Measurements from ENCODE around the gene RPUSD1.
A peak's percentile ranks its signal among the peaks of the same experiment; 100 is the strongest.

Gene RPUSD1

DNA sequence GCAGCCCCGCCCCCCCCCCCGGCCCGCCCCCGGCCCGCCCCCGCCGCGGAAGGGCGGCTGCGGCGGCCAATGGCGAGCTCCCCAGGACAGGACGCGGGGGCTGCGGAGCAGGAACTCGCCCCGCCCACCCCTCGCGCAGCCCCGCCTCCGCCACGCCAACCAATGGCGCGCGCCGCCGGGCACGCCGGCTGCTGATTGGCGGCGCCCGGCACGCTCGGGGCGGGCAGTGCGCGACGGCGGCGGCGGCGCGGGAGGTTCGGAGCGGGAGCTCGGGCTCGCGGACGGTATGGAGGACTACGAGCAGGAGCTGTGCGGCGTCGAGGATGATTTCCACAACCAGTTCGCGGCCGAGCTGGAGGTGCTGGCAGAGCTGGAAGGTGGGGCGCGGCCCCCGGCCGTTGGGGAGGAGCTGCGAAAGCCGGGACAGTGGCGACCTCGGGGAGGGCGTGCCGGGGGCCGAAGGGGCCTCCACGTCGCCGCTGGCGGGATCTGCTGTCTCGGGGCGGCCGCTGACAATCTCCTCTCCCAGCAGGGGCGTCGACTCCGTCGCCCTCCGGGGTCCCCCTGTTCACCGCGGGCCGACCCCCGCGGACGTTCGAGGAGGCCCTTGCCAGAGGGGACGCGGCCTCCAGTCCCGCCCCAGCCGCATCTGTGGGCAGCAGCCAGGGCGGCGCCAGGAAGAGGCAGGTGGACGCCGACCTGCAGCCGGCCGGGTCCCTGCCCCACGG lies 382 bp upstream of the RPUSD1 start, which contains the start of gene CHTF18:
TSS of gene CHTF18 (plus strand) at position 222 of the 728 bp plus-strand sequence. CDS start at position 287, 65 bp downstream.
- WGBS (ENCODE audit: extremely low coverage, insufficient coverage, low lambda C conversion rate), result no CpG with 5 or more reads among the region's 97 CpGs
- peak within 1 kb of the TSS; percentile 93 for H3K4me3 ChIP-seq (ENCODE audit: low read length)
- no peaks in the 10 kb centered on the region for H3K27me3 ChIP-seq (ENCODE audit: insufficient read depth, low read length, poor library complexity)
- H4K8ac ChIP-seq (ENCODE audit: low read depth, low read length), result no peak within 1 kb of the TSS
- H2AK5ac ChIP-seq (ENCODE audit: low read length), result no peak within 1 kb of the TSS
- H3K56ac ChIP-seq (ENCODE audit: low read length), result peak within 1 kb of the TSS; percentile 98
- no peak within 1 kb of the TSS for H3K23ac ChIP-seq (ENCODE audit: low read length)
- DNase-seq, result peak; percentile 95
- peaks cover 13% of the 10 kb centered on the region for H3K79me2 ChIP-seq (ENCODE audit: control insufficient read depth, insufficient read depth, low read length)
- H2BK5ac ChIP-seq (ENCODE audit: low read length), result peak within 1 kb of the TSS; percentile 63
- H3K27ac ChIP-seq (ENCODE audit: low read depth, low read length), result no peak within 1 kb of the TSS
- no peak within 1 kb of the TSS for H2BK15ac ChIP-seq (replicated peaks; ENCODE audit: low read depth)
- H3K79me1 ChIP-seq (ENCODE audit: low read length), result peaks cover 12% of the 10 kb centered on the region
- H3K4ac ChIP-seq (ENCODE audit: low read depth, low read length), result no peak within 1 kb of the TSS
- H3K4me2 ChIP-seq (ENCODE audit: low read length), result peak within 1 kb of the TSS; percentile 60
- no peak within 1 kb of the TSS for H4K5ac ChIP-seq (ENCODE audit: low read length)
- no peak within 1 kb of the TSS for H2BK120ac ChIP-seq (ENCODE audit: low read depth, low read length)
- H3K9ac ChIP-seq (ENCODE audit: low read length), result peak within 1 kb of the TSS; percentile 97
- H3K18ac ChIP-seq (ENCODE audit: low read length), result no peak within 1 kb of the TSS
- peaks cover 9% of the 10 kb centered on the region for H3K36me3 ChIP-seq (ENCODE audit: control insufficient read depth, insufficient read depth, low read length)
- no peaks in the 10 kb centered on the region for H3K4me1 ChIP-seq (ENCODE audit: control insufficient read depth, low read depth, low read length)

DNA sequence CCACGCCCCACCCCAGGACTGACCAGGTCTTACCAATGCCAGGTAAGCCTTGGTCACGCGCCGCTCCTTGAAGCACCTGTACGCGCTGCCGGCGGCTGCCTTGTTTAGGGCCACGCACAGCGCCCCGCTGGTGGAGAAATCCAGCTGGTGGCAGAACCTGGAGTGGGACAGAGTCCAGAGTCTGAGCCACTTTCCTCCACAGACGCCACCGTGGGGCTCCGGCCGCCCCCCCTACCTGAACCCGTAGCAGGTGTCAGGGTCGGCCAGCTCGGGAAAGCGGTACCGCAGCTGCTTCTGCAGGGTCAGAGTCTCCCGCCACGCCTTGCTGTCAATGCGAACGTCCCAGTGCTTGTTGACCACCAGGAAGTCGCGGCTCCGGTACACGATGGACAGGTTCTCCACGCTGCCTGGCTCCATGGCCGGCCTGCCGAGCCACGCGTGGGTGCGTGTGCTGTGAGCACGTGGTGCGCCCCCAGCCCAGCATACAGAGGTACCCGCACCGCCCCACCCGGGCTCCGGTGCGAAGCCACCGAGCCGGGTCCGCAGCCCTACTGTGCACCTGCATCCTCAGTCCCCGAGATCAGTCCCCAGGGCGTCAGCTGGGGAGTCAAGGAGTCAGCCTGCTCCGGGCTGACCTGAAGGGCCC lies 737 bp downstream of the RPUSD1 start:
- no CpG with 5 or more reads among the region's 47 CpGs for WGBS (ENCODE audit: extremely low coverage, insufficient coverage, low lambda C conversion rate)
- Histone ChIP-seq H3K4me3 (ENCODE audit: low read length) (peak overlapping the region; percentile 76), H3K9ac (ENCODE audit: low read length) (peak overlapping the region; percentile 90), H2BK5ac (ENCODE audit: low read length) (no peak overlapping the region), H3K27ac (ENCODE audit: low read depth, low read length) (no peak overlapping the region), H3K56ac (ENCODE audit: low read length) (peak overlapping the region; percentile 92), H3K18ac (ENCODE audit: low read length) (no peak overlapping the region), H3K79me1 (ENCODE audit: low read length) (peaks cover 12% of the 10 kb centered on the region), H3K4ac (ENCODE audit: low read depth, low read length) (no peak overlapping the region), H4K5ac (ENCODE audit: low read length) (no peak overlapping the region), H3K4me1 (ENCODE audit: control insufficient read depth, low read depth, low read length) (no peaks in the 10 kb centered on the region), H3K27me3 (ENCODE audit: insufficient read depth, low read length, poor library complexity) (no peaks in the 10 kb centered on the region), H3K4me2 (ENCODE audit: low read length) (peak overlapping the region; percentile 60), H2BK120ac (ENCODE audit: low read depth, low read length) (no peak overlapping the region), H2BK15ac (replicated peaks; ENCODE audit: low read depth) (no peak overlapping the region), H2AK5ac (ENCODE audit: low read length) (no peak overlapping the region), H3K79me2 (ENCODE audit: control insufficient read depth, insufficient read depth, low read length) (peaks cover 13% of the 10 kb centered on the region), H3K23ac (ENCODE audit: low read length) (no peak overlapping the region), H3K36me3 (ENCODE audit: control insufficient read depth, insufficient read depth, low read length) (peaks cover 6% of the 10 kb centered on the region), H4K8ac (ENCODE audit: low read depth, low read length) (no peak overlapping the region)
- no peak for DNase-seq

DNA sequence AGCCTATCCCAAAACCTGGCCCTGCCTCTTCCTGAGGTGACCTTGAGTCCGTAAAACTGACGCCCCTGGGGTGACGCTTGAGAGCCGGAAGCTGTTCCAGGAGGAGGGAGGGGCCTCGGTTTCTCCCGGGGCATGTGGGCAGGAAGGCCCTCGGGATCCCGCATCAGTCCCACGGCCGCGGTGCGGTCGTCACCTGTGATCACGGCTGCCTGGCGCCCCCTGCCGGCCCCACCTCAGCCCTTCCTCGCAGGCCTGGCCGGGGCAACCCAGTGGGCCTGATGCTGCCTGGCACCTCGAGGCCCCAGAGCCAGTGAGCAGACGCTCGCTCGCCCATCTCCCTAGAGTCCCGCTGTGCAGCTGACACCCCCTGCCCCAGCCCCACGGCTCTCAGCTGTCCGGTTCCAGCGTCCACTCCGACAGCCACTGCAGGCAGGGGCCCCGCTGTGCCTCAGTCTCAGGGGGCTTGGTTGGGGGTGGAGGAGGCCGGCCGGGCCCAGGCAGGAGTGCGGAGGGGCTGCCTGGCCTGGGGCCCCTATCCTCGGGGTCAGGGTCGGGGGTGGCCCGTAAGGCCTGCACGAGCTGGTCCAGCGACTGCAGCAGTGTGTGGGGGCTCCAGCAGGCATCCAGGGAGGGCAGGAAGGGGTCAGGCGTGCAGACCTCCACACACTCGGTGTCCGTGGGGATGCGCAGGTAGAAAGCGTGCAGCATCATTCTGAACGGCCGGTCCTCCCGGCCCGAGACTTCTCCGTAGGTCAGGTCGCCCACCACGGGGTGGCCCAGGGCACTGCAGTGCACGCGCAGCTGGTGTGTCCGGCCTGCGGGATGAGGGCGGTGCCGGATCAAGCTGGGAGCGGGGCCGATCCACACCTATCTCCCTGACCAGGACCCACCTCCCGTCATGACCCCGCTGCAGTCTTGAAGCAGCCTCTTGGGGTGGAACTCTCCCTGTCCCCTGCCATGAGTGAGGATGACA lies 2.3 kb downstream of the RPUSD1 start:
- Histone ChIP-seq H4K5ac (ENCODE audit: low read length) (no peak overlapping the region), H3K79me1 (ENCODE audit: low read length) (peaks cover 12% of the 10 kb centered on the region), H3K4me3 (ENCODE audit: low read length) (no peak overlapping the region), H3K27me3 (ENCODE audit: insufficient read depth, low read length, poor library complexity) (no peaks in the 10 kb centered on the region), H2BK5ac (ENCODE audit: low read length) (no peak overlapping the region), H2BK120ac (ENCODE audit: low read depth, low read length) (no peak overlapping the region), H4K8ac (ENCODE audit: low read depth, low read length) (no peak overlapping the region), H3K18ac (ENCODE audit: low read length) (no peak overlapping the region), H3K56ac (ENCODE audit: low read length) (peak overlapping the region; percentile 7), H3K4me1 (ENCODE audit: control insufficient read depth, low read depth, low read length) (no peaks in the 10 kb centered on the region), H3K4me2 (ENCODE audit: low read length) (no peak overlapping the region), H3K9ac (ENCODE audit: low read length) (no peak overlapping the region), H2BK15ac (replicated peaks; ENCODE audit: low read depth) (no peak overlapping the region), H3K4ac (ENCODE audit: low read depth, low read length) (no peak overlapping the region), H3K27ac (ENCODE audit: low read depth, low read length) (no peak overlapping the region), H2AK5ac (ENCODE audit: low read length) (no peak overlapping the region), H3K36me3 (ENCODE audit: control insufficient read depth, insufficient read depth, low read length) (peaks cover 4% of the 10 kb centered on the region), H3K79me2 (ENCODE audit: control insufficient read depth, insufficient read depth, low read length) (peaks cover 13% of the 10 kb centered on the region), H3K23ac (ENCODE audit: low read length) (no peak overlapping the region)
- peak; percentile 74 for DNase-seq
- no CpG with 5 or more reads among the region's 58 CpGs for WGBS (ENCODE audit: extremely low coverage, insufficient coverage, low lambda C conversion rate)

DNA sequence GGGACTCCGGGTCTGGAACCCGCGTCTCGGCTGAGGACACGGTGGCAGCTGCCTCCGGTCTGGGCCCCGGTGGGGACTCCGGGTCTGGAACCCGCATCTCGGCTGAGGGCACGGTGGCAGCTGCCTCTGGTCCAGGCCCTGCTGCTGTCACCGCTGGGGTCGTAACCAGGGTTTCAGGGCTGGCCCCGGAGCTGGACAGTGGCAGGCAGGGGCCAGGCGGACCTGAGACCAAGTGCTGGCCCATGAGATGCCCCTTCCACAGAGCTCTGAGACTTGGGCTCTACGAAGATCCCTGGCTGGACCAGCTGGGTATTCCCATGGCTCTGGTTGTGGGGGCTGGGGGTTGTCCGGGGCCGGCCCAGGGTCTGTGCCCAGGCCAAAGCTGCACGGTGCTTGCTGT lies 3.8 kb downstream of the RPUSD1 start:
- Histone ChIP-seq H2AK5ac (ENCODE audit: low read length) (no peak overlapping the region), H3K56ac (ENCODE audit: low read length) (no peak overlapping the region), H3K9ac (ENCODE audit: low read length) (no peak overlapping the region), H4K8ac (ENCODE audit: low read depth, low read length) (no peak overlapping the region), H3K23ac (ENCODE audit: low read length) (no peak overlapping the region), H3K27ac (ENCODE audit: low read depth, low read length) (no peak overlapping the region), H2BK5ac (ENCODE audit: low read length) (no peak overlapping the region), H3K79me1 (ENCODE audit: low read length) (peaks cover 8% of the 10 kb centered on the region), H3K36me3 (ENCODE audit: control insufficient read depth, insufficient read depth, low read length) (peaks cover 2% of the 10 kb centered on the region), H2BK120ac (ENCODE audit: low read depth, low read length) (no peak overlapping the region), H2BK15ac (replicated peaks; ENCODE audit: low read depth) (no peak overlapping the region), H4K5ac (ENCODE audit: low read length) (no peak overlapping the region), H3K4me3 (ENCODE audit: low read length) (no peak overlapping the region), H3K79me2 (ENCODE audit: control insufficient read depth, insufficient read depth, low read length) (peaks cover 10% of the 10 kb centered on the region), H3K4me1 (ENCODE audit: control insufficient read depth, low read depth, low read length) (no peaks in the 10 kb centered on the region), H3K4ac (ENCODE audit: low read depth, low read length) (no peak overlapping the region), H3K18ac (ENCODE audit: low read length) (no peak overlapping the region), H3K27me3 (ENCODE audit: insufficient read depth, low read length, poor library complexity) (no peaks in the 10 kb centered on the region), H3K4me2 (ENCODE audit: low read length) (no peak overlapping the region)
- no peak for DNase-seq
- no CpG with 5 or more reads among the region's 19 CpGs for WGBS (ENCODE audit: extremely low coverage, insufficient coverage, low lambda C conversion rate)

DNA sequence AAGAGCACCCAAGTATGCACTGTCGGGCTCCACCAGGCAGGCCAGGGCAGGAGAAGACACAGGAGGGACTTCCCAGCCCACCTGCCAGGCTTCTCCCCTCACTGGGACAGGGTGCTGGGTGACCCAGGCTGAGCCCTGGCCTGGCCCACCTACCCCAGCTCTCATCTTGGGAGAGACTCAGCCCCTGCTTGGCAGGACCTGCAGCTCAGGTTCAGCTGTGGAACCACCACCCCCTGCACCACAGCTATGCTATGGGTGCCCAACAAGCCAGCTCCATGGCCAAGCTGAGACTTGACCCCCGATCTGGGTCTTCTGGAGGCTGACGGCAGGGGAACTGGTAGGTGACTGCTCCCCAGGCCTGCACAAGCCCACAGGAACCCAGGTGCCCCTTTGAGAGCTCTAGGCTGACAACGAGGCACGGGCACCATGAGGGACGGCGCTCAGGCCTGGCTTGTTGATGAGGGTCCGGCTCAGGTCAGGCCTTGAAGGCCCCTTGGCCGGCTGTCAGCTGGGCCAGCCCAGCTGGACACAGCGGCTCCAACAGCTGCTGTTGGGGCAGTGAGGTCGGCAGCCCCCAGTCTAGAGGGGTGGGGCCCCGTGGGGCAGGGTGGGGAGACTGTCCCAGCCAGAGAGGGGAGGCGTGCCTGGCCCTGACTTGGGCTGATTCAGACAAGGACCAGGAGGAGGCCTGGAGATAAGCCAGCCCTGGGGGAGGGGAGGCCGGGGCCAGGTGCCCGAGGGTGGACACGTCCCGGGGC lies 4.6 kb downstream of the RPUSD1 start:
- H3K56ac ChIP-seq (ENCODE audit: low read length), result no peak overlapping the region
- H3K4me3 ChIP-seq (ENCODE audit: low read length), result no peak overlapping the region
- peaks cover 3% of the 10 kb centered on the region for H3K79me1 ChIP-seq (ENCODE audit: low read length)
- H4K8ac ChIP-seq (ENCODE audit: low read depth, low read length), result no peak overlapping the region
- H3K9ac ChIP-seq (ENCODE audit: low read length), result no peak overlapping the region
- no peak overlapping the region for H2BK5ac ChIP-seq (ENCODE audit: low read length)
- H2AK5ac ChIP-seq (ENCODE audit: low read length), result no peak overlapping the region
- no peak overlapping the region for H3K27ac ChIP-seq (ENCODE audit: low read depth, low read length)
- no peak overlapping the region for H3K23ac ChIP-seq (ENCODE audit: low read length)
- no peak overlapping the region for H3K4ac ChIP-seq (ENCODE audit: low read depth, low read length)
- no peak overlapping the region for H3K18ac ChIP-seq (ENCODE audit: low read length)
- H3K36me3 ChIP-seq (ENCODE audit: control insufficient read depth, insufficient read depth, low read length), result peaks cover 2% of the 10 kb centered on the region
- no CpG with 5 or more reads among the region's 17 CpGs for WGBS (ENCODE audit: extremely low coverage, insufficient coverage, low lambda C conversion rate)
- H2BK15ac ChIP-seq (replicated peaks; ENCODE audit: low read depth), result no peak overlapping the region
- no peaks in the 10 kb centered on the region for H3K4me1 ChIP-seq (ENCODE audit: control insufficient read depth, low read depth, low read length)
- no peaks in the 10 kb centered on the region for H3K27me3 ChIP-seq (ENCODE audit: insufficient read depth, low read length, poor library complexity)
- DNase-seq, result no peak
- no peak overlapping the region for H3K4me2 ChIP-seq (ENCODE audit: low read length)
- H3K79me2 ChIP-seq (ENCODE audit: control insufficient read depth, insufficient read depth, low read length), result peaks cover 4% of the 10 kb centered on the region
- no peak overlapping the region for H2BK120ac ChIP-seq (ENCODE audit: low read depth, low read length)
- no peak overlapping the region for H4K5ac ChIP-seq (ENCODE audit: low read length)
